DOHH2 (cell line): Measurements from ENCODE around the gene PKD1L1.

ENCODE experiments used
- EZH2phosphoT487 ChIP-seq: fragments of 200-600 bp; sonication (generic); IDR thresholded peaks from 2 replicates; pipeline ENCODE4 v1.6.1; 2017; ENCODE audit warnings: borderline replicate concordance, mild to moderate bottlenecking, antibody characterized with exemption, low read length, moderate library complexity, mixed read lengths
- TF ChIP-seq, protein P1 (sequence below): fragments of 200-600 bp; sonication (generic); IDR thresholded peaks from one replicate; pipeline ENCODE4 v1.5.1; 2014; ENCODE audit warnings: antibody characterized with exemption, mild to moderate bottlenecking, low read depth, low read length; ENCODE audit not compliant: poor library complexity, severe bottlenecking

DNA sequence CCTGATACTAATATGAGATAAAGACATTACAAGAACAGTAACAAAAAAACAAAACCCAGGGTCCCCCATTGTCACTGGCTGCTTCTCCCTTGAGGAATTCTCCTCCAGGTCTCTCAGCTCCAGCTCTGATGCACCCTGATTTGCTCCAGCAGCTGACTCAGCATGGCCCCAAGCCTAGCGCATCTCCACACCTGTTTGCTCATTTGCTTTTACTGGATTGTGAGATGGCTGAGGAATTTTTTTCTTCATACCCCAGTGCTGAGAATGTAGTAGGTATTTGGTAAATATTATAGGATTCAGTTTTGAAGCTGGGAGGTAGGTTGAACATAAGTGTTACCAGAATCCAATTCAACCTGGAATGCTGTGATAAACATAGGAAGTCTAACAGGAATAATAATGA is 171.9 kb downstream of the PKD1L1 start:
- TF ChIP-seq, protein P1, sequence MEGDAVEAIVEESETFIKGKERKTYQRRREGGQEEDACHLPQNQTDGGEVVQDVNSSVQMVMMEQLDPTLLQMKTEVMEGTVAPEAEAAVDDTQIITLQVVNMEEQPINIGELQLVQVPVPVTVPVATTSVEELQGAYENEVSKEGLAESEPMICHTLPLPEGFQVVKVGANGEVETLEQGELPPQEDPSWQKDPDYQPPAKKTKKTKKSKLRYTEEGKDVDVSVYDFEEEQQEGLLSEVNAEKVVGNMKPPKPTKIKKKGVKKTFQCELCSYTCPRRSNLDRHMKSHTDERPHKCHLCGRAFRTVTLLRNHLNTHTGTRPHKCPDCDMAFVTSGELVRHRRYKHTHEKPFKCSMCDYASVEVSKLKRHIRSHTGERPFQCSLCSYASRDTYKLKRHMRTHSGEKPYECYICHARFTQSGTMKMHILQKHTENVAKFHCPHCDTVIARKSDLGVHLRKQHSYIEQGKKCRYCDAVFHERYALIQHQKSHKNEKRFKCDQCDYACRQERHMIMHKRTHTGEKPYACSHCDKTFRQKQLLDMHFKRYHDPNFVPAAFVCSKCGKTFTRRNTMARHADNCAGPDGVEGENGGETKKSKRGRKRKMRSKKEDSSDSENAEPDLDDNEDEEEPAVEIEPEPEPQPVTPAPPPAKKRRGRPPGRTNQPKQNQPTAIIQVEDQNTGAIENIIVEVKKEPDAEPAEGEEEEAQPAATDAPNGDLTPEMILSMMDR = no peak
- no peak for TF ChIP-seq EZH2phosphoT487
